Posterior cingulate gyrus (tissue), 11 donors: ENCODE measurements around the gene HACD3.
"Not testable (repeated sequence)": the region's sequence is repeated elsewhere in the genome, so short reads cannot be mapped to it uniquely, and the experiment has no call there.

Source experiments
- DNase-seq, 10 donors: peaks; one replicate each; pipeline versions ENCODE4 v3.0.0 to v3.0.0-alpha.2; 2020 to 2021; ENCODE audit warnings: mixed read lengths in 3 of 10
- intact Hi-C: fragments of 100-400 bp; cut with DNase I; formaldehyde crosslinking; loops from one replicate; pipeline ENCODE4 v1.15.1; 2023

HACD3 gene

GRCh38 chr15:65587094-65587493 lies 56.8 kb downstream of the HACD3 start:
- DNase-seq: no peak
- intact Hi-C loops: no loop called here

DNA sequence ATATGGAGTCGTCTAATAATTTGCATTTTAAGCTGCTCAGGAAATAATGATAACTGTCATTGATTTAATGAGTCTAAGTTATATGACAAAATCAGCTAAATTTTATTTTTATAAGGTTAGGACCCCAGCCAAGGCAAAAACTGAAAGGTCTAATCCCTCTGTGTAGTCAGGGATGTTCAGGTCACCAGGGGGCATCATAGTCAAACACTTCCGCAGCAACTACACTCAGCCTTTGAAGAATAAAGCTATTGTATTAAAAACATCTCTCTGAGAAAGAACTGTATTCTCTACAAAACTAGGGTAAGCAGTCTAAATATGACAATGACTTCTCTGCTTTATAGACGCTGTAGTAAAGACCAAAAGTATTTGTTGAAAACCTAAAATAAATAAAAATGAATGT lies 65.7 kb downstream of the HACD3 start:
- intact Hi-C loops: no loop called here
- peak in 4 of 10 donors; percentile 38 to 82 (median 60) for DNase-seq

DNA sequence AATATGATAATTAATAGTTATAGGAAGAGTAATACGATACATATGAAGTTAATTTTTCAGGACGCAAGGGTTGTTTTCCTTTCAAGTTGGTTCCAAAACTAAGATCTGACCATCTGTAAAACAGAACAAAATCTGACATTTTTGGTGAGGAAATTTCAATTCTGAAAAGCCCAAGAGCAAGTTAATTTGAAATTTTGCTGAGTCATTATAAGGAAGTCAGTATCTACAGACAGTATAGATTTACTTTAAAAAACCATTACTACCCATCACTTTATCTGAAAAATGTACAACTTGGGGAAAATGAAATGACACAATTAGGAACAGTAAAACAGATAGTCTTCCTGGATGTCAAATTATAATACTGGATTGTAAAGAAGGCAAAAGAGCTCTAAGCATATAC lies 68.2 kb downstream of the HACD3 start:
- no peak for DNase-seq
- intact Hi-C loops: no loop called here

DNA sequence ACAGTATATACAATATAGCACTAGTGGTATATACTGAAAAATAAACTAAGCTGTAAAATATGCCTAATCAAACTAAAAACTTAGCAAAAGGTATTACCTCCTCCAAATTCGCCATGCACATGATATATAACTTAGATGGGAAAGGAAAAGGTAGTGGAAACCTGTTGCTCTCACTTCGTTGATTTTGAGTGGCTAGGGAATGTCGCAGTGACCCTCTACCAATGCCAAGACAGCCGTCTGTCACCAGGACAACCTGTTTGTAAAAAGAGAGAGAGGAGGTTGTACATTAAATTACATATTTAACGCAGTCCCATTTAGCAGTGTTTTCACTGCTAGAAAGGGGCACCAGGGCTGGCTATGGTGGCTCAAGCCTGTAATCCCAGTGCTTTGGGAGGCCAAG lies 69.4 kb downstream of the HACD3 start:
- intact Hi-C loops: no loop called here
- DNase-seq: no peak

DNA sequence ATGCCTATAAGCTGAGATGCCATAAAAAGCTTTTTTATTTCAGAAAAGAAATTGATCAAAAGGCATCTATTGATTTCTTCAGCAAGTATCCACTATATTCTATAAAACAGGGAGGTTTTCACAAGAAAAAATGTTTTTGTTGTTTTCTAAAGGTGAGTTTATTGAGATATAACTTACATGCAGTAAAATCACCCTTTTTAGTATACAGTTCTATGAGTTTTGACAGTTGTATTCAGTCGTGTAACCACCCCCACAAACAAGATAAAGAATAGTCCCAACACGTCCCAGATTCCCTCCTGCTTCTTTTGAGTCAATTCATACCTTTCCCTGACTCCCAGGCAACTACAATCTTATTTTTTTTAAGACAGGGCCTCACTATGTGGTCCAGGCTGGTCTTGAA lies 72.9 kb downstream of the HACD3 start:
- no peak for DNase-seq
- intact Hi-C loops: no loop called here

GRCh38 chr15:65603559-65603958 lies 73.3 kb downstream of the HACD3 start:
- no peak for DNase-seq
- intact Hi-C loops: no loop called here

- intact Hi-C loops: loop anchor here (2.0 to 10.0 kb wide), 3 partner anchors 76 to 256 kb away; partner anchors contain the start of genes DENND4A, HACD3 and RAB11A
- DNase-seq: peak; percentile 95 to 99 (median 98)
These were observed 80.8 kb downstream of the HACD3 start, which contains the start of gene INTS14 for GRCh38 chr15:65610871-65611718. TSS of gene INTS14 (minus strand) at chr15:65611131. CDS start at chr15:65607380, 3,751 bp downstream.

DNA sequence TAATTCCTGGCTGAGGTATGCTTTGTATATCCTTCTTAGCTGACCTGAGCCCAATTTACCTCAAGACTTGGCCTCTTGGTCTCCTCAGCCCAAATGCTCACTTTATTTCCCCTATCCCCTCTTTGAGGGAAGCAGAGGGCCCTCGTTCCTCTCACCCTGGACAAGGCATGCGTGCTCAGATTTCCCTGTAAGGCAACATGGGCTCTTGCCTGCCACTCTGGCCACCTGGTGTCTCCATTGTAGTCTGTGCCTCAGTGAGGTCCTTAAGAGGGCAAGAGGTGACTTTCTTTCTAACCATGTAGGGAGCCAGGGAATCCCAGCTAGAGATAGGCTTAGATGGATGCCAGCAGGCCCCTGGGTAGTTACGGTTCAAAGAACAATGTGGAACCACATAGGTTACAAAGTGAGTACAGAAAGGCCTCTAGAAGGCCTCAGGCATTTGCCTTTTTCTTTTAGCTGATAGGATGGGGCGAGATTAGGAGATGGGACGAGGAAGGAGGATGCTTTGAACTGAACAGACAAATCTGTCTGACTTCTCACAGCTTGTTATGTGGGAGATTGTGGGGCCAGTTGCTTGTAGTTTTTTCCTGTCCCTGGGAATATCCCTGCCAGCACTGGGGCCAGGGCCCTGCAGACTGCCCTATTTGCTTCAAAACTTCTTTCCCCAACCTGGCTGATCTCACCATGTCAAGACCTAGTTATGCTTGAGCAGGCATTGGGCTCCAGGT lies 81.8 kb downstream of the HACD3 start:
- no peak for DNase-seq
- intact Hi-C loops: loop anchor here (2.0 to 10.0 kb wide), 3 partner anchors 77 to 255 kb away; partner anchors contain the start of genes DENND4A, HACD3 and RAB11A

DNA sequence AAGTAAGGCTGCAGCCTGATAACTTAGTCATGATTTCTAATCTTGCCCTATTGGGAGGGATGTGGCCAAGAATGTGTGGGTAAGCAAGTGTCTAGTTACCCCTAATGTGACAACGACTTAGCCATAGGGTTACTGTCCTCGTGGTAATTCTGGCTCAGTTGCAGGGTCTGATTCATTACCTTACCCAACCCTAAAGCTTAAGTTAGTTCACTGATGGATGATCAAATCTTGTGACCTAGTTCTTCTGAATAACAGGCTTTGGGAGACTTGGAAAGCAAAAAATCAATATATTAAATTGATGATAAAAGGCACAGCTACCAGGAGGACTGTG lies 82.3 kb downstream of the HACD3 start:
- intact Hi-C loops: loop anchor here (5.0 to 10.0 kb wide), 2 partner anchors 78 to 255 kb away; partner anchors contain the start of genes HACD3 and RAB11A
- no peak for DNase-seq

DNA sequence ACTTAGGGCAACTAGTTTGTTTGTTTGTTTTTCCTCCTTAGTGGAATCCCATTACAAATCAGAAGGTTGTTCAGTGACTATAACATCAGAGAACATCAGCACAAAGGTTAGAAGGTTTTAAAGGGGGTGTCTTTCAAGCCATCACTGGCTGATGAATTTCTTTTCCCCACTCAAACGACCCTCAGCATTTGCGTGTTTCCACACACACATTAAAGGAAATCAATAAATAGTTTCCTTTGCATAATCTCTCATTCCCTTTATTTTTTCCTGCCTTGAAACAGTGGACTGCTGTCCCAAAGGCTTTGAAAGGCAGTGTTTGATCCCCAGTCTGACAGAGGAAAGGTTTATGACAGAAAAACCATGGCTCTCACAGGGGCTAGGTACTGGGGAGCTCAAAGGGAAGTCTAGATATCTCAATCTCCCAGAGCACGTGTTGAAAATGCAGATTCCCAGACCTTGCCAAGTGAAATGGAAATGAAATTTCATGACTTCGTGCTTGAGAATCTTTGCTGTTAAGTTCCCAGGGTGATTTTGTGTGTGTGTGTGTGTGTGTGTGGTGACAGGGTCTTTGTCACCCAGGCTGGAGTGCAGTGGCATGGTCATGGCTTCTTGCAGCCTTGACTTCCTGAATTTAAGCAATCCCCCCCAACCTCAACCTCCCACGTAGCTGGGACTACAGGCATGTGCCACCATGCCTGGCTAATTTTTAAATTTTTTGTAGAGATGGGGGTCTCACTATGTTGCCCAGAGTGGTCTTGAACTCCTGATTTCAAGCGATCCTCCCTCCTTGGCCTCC lies 82.9 kb downstream of the HACD3 start:
- intact Hi-C loops: loop anchor here (5.0 to 10.0 kb wide), 2 partner anchors 78 to 254 kb away; partner anchors contain the start of genes HACD3 and RAB11A
- no peak for DNase-seq

GRCh38 chr15:65615887-65616286 lies 85.6 kb downstream of the HACD3 start:
- intact Hi-C loops: loop anchor here (10.0 kb wide), 1 partner anchor 81 kb away; the partner anchor contains the start of gene HACD3
- not testable (repeated sequence) for DNase-seq

DNA sequence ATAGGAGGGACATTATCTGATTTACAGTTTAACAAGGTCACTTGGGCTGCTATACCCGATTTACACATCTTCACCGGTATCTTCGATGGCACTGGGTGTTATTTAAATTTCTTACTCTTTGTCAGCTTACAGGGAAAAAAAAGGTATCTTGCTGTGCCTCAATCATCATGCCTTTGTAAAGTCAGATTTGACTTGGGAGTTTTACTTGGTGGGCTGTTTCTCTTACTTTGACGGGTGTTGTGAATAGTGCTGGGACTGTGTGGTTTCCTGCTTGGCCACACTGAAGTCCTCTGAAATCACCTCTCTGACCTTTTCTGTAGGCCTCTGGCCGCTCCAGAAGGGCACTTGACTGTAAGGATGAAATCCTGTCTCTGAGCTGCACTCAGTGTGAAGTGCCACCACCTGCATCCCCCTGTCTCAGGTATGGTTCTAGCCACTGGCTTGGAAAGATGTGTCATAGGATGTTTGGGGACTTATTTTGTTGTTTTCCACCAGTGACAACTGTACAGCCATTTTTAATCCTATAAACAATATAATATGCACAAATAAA lies 88.4 kb downstream of the HACD3 start:
- DNase-seq: no peak
- intact Hi-C loops: loop anchor here (10.0 kb wide), 1 partner anchor 84 kb away; the partner anchor contains the start of gene HACD3

GRCh38 chr15:65619626-65620290 lies 89.5 kb downstream of the HACD3 start:
- no peak for DNase-seq
- intact Hi-C loops: loop anchor here (10.0 kb wide), 1 partner anchor 85 kb away; the partner anchor contains the start of gene HACD3

GRCh38 chr15:65620833-65621232 lies 90.6 kb downstream of the HACD3 start:
- intact Hi-C loops: no loop called here
- DNase-seq: no peak

- intact Hi-C loops: no loop called here
- DNase-seq: no peak
These were observed 91.4 kb downstream of the HACD3 start, which contains the start of gene SLC24A1 for GRCh38 chr15:65621638-65622037. TSS of gene SLC24A1 (plus strand) at chr15:65621938. CDS start at chr15:65624081, 2,143 bp downstream.

- intact Hi-C loops: no loop called here
- no peak for DNase-seq
These were observed 92.8 kb downstream of the HACD3 start for GRCh38 chr15:65623103-65623502.

- DNase-seq: no peak
- intact Hi-C loops: no loop called here
These were observed 96.6 kb downstream of the HACD3 start for GRCh38 chr15:65626856-65627255.
